Activated naive CD4-positive, alpha-beta T cell treated with anti-CD3 and anti-CD28 coated beads, Interleukin-2, amount 50 U/mL, for 16 hours (primary cell): Measurements from ENCODE around the gene CABP2.
"Not testable (repeated sequence)": the region's sequence is repeated elsewhere in the genome, so short reads cannot be mapped to it uniquely, and the experiment has no call there.

Experiments used
- DNase-seq: peaks from one replicate; pipeline ENCODE4 v3.0.0-alpha.2; 2020

The CABP2 gene

DNA sequence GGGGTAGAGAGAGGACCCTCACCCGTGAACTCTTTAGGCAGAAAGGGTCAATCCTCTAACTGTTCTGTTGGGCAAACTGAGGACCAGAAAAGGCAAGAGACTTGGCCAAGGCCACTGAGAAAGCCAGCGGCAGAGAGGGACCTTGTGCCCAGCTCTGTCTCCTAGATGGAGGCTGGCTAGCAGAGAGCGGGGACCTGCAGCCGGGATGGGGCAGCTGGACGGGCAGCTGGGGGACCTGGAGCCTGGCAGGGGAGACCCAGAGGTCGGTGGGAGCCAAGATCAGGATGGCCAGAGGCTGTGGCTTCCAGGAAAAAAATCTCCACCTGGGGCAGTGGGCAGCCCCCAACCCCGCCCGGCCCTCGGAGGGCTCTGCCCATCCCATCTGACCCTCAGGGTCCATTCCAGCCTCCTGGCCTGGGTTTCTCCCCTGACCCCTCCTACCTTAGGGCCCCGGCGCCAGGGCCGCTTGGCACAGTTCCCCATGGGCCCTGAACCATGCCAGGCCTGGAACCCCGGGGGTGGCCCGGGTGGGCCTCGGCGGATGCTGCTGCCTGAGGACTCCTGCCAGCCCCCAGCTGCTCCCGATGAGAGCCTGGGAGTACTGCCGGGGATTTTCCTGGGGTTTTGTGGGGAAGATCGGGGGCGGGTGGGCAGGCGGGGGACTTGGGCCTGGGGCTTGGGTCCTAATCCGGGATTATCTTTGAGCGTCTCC is at the start of gene CABP2:
TSS of gene CABP2 (minus strand) at position 603 of the 712 bp plus-strand sequence. CDS start at position 483, 120 bp downstream.
- no peak for DNase-seq

DNA sequence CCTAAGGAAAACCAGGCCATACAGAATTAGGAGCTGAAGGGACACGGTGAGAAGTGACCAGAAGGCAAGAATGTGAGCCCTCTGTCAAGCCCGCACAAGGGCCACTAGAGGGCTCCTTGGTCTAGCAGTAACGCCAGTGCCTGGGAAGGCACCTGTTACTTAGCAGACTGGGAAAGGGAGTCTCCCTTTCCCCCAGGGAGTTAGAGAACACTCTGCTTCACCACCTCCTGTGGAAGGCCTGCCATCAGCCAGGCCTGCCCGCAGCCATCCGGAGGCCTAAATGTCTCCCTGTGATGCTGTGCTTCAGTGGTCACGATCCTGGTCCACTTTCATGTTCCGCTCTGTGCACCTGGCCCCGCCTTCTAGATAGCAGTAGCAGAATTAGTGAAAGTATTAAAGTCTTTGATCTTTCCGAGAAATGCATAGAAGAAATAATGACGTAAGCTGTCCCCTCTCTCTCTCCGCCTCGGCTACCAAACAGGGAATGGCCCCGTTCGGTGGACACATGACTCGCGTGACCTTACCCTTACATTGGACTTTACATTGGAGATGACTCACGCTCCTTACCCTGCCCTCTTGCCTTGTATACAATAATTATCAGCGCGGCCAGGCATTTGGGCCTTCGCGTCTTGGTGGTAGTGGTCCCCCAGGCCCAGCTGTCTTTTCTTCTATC is 49.6 kb upstream of the CABP2 start:
- peak; percentile 24 for DNase-seq

DNA sequence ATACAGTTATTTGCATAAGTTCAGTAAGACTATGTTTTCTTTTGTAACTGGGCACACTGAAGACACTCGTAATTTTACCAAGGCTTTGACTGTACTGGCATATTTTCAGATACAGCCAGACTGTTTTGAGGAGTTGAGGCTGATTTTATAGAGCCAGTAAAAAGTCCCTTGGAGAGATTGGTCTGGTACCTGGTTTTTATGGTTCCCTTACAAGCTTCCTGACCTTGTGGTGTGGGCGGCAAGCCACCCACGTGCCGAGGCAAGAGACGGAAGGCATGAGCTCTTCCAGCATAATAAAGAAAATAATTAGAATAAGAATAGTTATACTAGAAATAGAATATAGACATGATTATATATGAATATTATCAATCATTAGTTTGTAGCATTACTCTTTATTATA is 49.1 kb upstream of the CABP2 start:
- no peak for DNase-seq

DNA sequence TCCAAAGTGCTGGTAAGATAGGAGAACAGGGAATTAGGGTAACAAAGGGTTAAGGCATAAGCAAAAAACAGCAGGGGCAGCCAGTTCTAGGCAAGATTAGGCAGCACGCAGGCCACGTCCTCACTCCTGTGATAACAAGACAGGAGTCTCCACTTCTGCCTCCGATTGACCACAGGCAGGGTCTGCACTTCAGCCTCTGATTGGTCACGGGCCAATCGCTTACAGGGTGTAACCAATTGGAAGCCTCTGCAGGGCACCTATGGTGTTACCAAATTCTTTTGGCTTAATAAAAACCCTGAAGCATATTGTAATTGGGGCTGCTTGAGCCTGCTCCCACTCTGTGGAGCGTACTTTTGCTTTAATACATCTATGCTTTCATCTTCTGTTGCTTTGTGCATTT is 48.2 kb upstream of the CABP2 start:
- DNase-seq = no peak

DNA sequence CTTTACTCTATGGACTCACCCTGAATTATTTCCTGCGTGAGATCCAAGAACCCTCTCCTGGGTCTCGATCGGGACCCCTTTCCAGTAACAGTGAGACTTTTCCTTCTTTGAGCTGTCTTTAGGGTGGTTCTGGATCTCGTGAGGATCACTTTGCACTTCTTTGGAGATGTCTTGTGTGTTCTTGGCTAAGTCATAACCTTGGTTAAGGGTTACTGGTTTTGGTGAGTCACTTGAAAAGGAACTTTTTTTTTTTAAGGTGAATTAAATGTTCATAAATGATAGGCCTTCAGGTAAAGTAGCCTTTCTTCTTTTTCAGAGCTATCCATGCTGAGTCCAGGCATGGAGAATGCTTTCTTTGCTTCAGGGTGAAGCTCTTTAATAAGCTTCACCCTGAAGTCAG is 41.0 kb upstream of the CABP2 start:
- DNase-seq = no peak

- not testable (repeated sequence) for DNase-seq
Measured at GRCh38 chr11:67563705-67564114, 40.5 kb upstream of the CABP2 start.

DNA sequence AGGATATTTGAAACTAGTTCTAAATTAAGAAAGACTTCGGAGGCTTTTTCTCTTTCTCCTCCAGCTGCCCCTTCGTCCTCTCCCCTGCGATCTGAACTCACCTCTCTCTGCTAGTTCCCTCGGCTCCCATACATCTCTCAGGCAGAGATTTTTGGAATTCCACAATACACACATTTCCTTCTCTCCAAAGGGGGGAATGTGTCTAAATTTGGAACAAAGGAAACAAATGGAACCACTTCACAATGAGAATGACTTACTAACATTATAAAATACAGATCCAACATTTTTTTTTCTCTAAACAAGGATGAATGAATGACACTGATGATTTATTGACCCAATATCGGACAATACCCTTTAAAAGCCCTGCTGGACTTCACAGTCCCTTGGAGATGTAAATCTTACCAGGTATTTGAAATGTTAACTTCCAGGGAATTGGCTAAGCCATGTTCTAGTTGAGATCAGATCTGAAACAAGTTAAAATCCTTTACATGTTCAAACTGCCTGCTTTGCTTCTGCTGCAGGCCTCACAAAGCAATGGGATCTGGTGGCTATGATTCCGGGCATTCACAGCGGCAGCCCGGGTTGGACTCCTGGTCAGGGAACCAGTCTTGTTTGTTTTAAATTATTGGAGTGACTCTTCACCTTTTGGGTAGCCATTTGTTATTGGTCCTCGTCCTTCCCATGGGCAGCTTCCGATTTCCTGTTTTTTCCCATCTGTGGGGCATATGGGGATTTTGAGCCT is 39.9 kb upstream of the CABP2 start:
- no peak for DNase-seq

- DNase-seq = no peak
Measured at GRCh38 chr11:67561971-67562619, 38.8 kb upstream of the CABP2 start.

GRCh38 chr11:67558084-67558772 is 35.0 kb upstream of the CABP2 start:
- no peak for DNase-seq

GRCh38 chr11:67556244-67556643 is 33.0 kb upstream of the CABP2 start:
- DNase-seq = no peak

- not testable (repeated sequence) for DNase-seq
Measured at GRCh38 chr11:67551697-67552096, 28.5 kb upstream of the CABP2 start.

DNA sequence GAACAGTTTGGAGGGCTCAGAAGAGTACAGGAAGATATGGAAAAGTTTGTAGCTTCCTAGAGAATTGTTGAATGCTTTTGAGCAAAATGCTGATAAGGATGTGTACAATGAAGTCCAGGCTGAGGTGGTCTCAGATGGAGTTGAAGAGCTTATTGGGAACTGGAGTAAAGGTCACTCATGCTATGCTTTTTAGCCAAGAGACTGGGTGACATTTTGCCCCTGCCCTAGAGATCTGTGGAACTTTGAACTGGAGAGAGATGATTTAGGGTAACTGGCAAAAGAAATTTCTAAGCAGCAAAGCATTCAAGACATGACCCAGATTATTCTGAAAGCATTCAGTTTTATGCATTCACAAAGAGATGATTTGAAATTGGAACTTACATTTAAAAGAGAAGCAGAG is 27.9 kb upstream of the CABP2 start:
- no peak for DNase-seq

DNA sequence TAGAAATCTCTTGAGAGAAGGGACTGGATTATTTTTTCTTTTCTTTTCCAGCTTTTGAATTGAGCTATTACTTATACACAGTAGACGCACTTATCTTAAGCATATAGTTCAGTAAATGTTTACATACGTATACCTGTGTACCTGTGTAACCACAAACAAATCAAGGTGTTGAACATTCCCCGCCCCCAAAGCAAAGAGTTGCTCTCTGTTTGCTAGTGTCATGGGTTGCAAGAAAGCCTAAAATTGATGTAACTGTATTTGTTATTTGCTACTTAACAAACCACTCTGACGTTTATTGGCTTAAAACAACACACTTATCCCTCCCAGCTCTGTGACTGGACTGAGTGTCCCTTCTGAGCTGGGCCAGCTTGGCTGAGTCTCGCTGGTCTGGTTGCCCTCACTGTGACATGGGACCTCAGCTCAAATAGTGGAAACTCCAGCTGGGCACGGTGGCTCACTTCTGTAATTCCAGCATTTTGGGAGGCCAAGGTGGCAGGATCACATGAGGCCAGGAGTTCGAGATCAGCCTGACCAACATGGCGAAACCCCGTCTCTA is 25.4 kb upstream of the CABP2 start:
- no peak for DNase-seq

GRCh38 chr11:67548112-67548511 is 24.9 kb upstream of the CABP2 start:
- not testable (repeated sequence) for DNase-seq

- DNase-seq = no peak
Measured at GRCh38 chr11:67545280-67545679, 22.0 kb upstream of the CABP2 start.

GRCh38 chr11:67544616-67545242 is 21.5 kb upstream of the CABP2 start:
- DNase-seq = no peak

- DNase-seq = no peak
Measured at GRCh38 chr11:67543585-67543984, 20.3 kb upstream of the CABP2 start.

- DNase-seq = no peak
Measured at GRCh38 chr11:67542971-67543370, 19.7 kb upstream of the CABP2 start.

GRCh38 chr11:67542169-67542568 is 18.9 kb upstream of the CABP2 start:
- DNase-seq = no peak

DNA sequence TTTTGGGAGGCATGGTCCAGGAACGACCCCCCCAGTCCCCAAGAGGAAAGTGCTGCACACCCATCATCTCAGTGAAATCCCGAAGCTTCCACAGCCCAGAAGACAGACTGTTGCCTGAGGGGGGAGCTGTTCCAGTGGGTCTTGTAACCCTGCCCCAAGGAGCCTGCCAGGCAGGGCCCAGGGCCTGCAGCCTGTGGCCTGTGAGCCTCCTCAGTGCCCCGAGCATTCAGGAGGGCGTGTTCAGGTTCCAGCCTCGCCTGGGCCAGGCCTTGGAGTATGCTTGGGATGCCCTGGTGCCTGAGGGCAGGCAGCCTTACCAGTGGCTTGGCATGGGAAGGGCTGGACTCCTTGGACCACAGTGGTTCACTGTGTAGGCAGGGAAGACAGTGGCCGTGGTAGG is 18.0 kb upstream of the CABP2 start:
- DNase-seq = no peak

- DNase-seq = no peak
Measured at GRCh38 chr11:67539550-67539949, 16.3 kb upstream of the CABP2 start.
